GM12865 (cell line): ENCODE data around the gene SMIM20.

ENCODE experiments used
- DNase-seq: peaks from one replicate; pipeline ENCODE4 v3.0.0; 2010; ENCODE audit warnings: low read depth
- H3K4me3 ChIP-seq: 2 replicates; pipeline ENCODE4 v1.5.1; 2011; ENCODE audit warnings: mild to moderate bottlenecking, low read depth, low read length, control low read depth
- CTCF ChIP-seq: IDR thresholded peaks from 2 replicates; pipeline ENCODE4 v1.5.1; 2011; ENCODE audit warnings: low read length, control low read depth, low read depth, inconsistent platforms; ENCODE audit not compliant: insufficient read depth; ENCODE audit errors: missing control alignments

Gene SMIM20

GRCh38 chr4:25948051-25948450 lies 34.0 kb downstream of the SMIM20 start:
- no peak for TF ChIP-seq CTCF
- DNase-seq = no peak
- H3K4me3 ChIP-seq = no peak overlapping the region

GRCh38 chr4:25949173-25949748 lies 35.2 kb downstream of the SMIM20 start:
- no peak for TF ChIP-seq CTCF
- H3K4me3 ChIP-seq = no peak overlapping the region
- DNase-seq = no peak

- DNase-seq = no peak
- TF ChIP-seq CTCF = no peak
- no peak overlapping the region for H3K4me3 ChIP-seq
Observed at GRCh38 chr4:25949994-25950393, 36.0 kb downstream of the SMIM20 start.

- no peak for TF ChIP-seq CTCF
- H3K4me3 ChIP-seq = no peak overlapping the region
- DNase-seq = no peak
Observed at GRCh38 chr4:25950461-25951389, 36.7 kb downstream of the SMIM20 start.

GRCh38 chr4:25951390-25951952 lies 37.5 kb downstream of the SMIM20 start:
- H3K4me3 ChIP-seq = no peak overlapping the region
- no peak for DNase-seq
- TF ChIP-seq CTCF = no peak

GRCh38 chr4:25953740-25954139 lies 39.7 kb downstream of the SMIM20 start:
- no peak overlapping the region for H3K4me3 ChIP-seq
- DNase-seq = no peak
- no peak for TF ChIP-seq CTCF
